K562 (cell line): Measurements from ENCODE around the gene JUN. TPM values are rescaled to one million over a fixed set of nuclear protein-coding genes. Genes with fewer than 3 reads are reported as not detected.

Source experiments
- ATAC-seq: fragments of 200-7000 bp; cut with Tn5 transposase; 3 replicates; pipeline ENCODE4 v1.9.1; 2020; ENCODE audit warnings: moderate library complexity
- BruUV-seq: library from RNA; stranded (reverse); fragments of 400-500 nt; replicated peaks from 2 replicates; lab custom pipeline; 2021; lab: Mats Ljungman, UMichigan
- CTCF ChIA-PET: fragments of 300-600 bp; formaldehyde crosslinking; extraction: SDS; loops from one replicate; lab custom pipeline; 2021; ENCODE audit warnings: low intra/inter-chr PET ratio; lab: Yijun Ruan, JAX
- POLR2A ChIA-PET: fragments of 300-600, 350-650 bp; sonication (Branson Sonifier 250); formaldehyde crosslinking; extraction: SDS; loops from one replicate; lab custom pipeline; 2021; ENCODE audit warnings: antibody characterized with exemption, inconsistent platforms; lab: Yijun Ruan, JAX
- DNase-seq, 4 experiments: peaks; one replicate each; pipeline versions ENCODE4 v3.0.0 to v3.0.0-alpha.2; 2011 to 2018; ENCODE audit warnings: low spot score in 3 of 4, mixed read lengths in 3 of 4; ENCODE audit errors: extremely low read depth in 1 of 4
- FAIRE-seq: peaks from 2 replicates; lab custom pipeline; 2011; peaks lifted over from hg19 to GRCh38; lab: Jason Lieb, UNC
- H2AFZ ChIP-seq: 2 replicates; pipeline ENCODE4 v1.6.0; 2011; ENCODE audit warnings: low read depth, low read length, control low read depth, inconsistent platforms
- H3K27ac ChIP-seq: fragments of 200-600 bp; 3 replicates; pipeline ENCODE4 v1.8.0; 2011; ENCODE audit warnings: low read depth, mild to moderate bottlenecking, control low read depth, inconsistent platforms, low read length, moderate library complexity, mixed read lengths; ENCODE audit errors: extremely low read depth
- H3K27me3 ChIP-seq, 2 experiments: fragments of 300-600 bp in 1 of 2; 2 replicates in 1 of 2; 3 replicates in 1 of 2; pipeline versions ENCODE4 v1.6.0 to v1.8.0; 2011; ENCODE audit warnings: inconsistent platforms in 2 of 2, low read length in 2 of 2, mild to moderate bottlenecking in 1 of 2, mixed read lengths in 1 of 2, moderate library complexity in 1 of 2; ENCODE audit not compliant: control insufficient read depth in 2 of 2, insufficient read depth in 2 of 2
- H3K36me3 ChIP-seq: fragments of 300-600 bp; 3 replicates; pipeline ENCODE4 v1.8.0; 2011; ENCODE audit warnings: mild to moderate bottlenecking, low read length, inconsistent platforms; ENCODE audit not compliant: control insufficient read depth, insufficient read depth
- H3K4me1 ChIP-seq, 2 experiments: fragments of 200-600 bp in 1 of 2; replicated peaks in 1 of 2; 2 replicates in 1 of 2; 3 replicates in 1 of 2; pipeline versions ENCODE4 v1.5.1 to v1.8.0; 2011; ENCODE audit warnings: inconsistent platforms in 2 of 2, low read length in 2 of 2, mild to moderate bottlenecking in 1 of 2, mixed read lengths in 1 of 2, moderate library complexity in 1 of 2; ENCODE audit not compliant: control insufficient read depth in 2 of 2, insufficient read depth in 2 of 2
- H3K4me2 ChIP-seq: 2 replicates; pipeline ENCODE4 v1.6.1; 2011; ENCODE audit warnings: low read length, control low read depth, inconsistent platforms, mixed read lengths; ENCODE audit not compliant: insufficient read depth
- H3K4me3 ChIP-seq: fragments of 200-600 bp; sonication (generic), shearing (Covaris generic); 2 replicates; pipeline ENCODE4 v1.5.1; 2016; ENCODE audit warnings: control low read depth, inconsistent platforms
- H3K79me2 ChIP-seq: fragments of 200-600 bp; 3 replicates; pipeline ENCODE4 v1.8.0; 2011; ENCODE audit warnings: low read length, inconsistent platforms; ENCODE audit not compliant: control insufficient read depth, insufficient read depth
- H3K9ac ChIP-seq, 2 experiments: 2 replicates each; pipeline versions ENCODE4 v1.6.0 to v1.6.1; 2011; ENCODE audit warnings: low read depth in 2 of 2, low read length in 2 of 2, control low read depth in 1 of 2, inconsistent platforms in 1 of 2, mild to moderate bottlenecking in 1 of 2, mixed read lengths in 1 of 2; ENCODE audit not compliant: insufficient read depth in 1 of 2
- H3K9me1 ChIP-seq: one replicate; pipeline ENCODE4 v1.6.0; 2011; ENCODE audit warnings: inconsistent platforms, mild to moderate bottlenecking, low read length, moderate library complexity; ENCODE audit not compliant: control insufficient read depth, insufficient read depth
- H3K9me3 ChIP-seq: replicated peaks from 2 replicates; pipeline ENCODE4 v1.5.1; 2011; ENCODE audit warnings: low read depth, low read length, inconsistent platforms; ENCODE audit not compliant: control insufficient read depth, insufficient read depth
- H4K20me1 ChIP-seq: replicated peaks from 2 replicates; pipeline ENCODE4 v1.6.1; 2011; ENCODE audit warnings: low read length, inconsistent platforms, mixed read lengths; ENCODE audit not compliant: control insufficient read depth, insufficient read depth
- CREBBP ChIP-seq: IDR thresholded peaks from one replicate; pipeline ENCODE4 v1.6.1; 2012; ENCODE audit warnings: low read depth, mild to moderate bottlenecking, control low read depth, inconsistent platforms, low read length
- GABPB2 ChIP-seq: fragments of 250-450 bp; sonication (Bioruptor Pico); conservative IDR thresholded peaks from 2 replicates; pipeline ENCODE4 v1.5.1; 2021; ENCODE audit warnings: mild to moderate bottlenecking
- JUN ChIP-seq, 2 experiments: sonication (generic) in 1 of 2; formaldehyde crosslinking in 1 of 2; IDR thresholded peaks; 2 replicates each; pipeline versions ENCODE4 v1.6.1 to v1.8.0; 2012 to 2022; ENCODE audit warnings: borderline replicate concordance in 2 of 2, mild to moderate bottlenecking in 2 of 2, improper control_type of control experiment in 1 of 2, low read depth in 1 of 2, low read length in 1 of 2, missing genetic modification reagents in 1 of 2
- KLF16 ChIP-seq: IDR thresholded peaks from 2 replicates; pipeline ENCODE4 v1.6.1; 2016; ENCODE audit warnings: antibody characterized with exemption
- PHF20 ChIP-seq: fragments of 450-650 bp; IDR thresholded peaks from 2 replicates; pipeline ENCODE4 v1.6.1; 2018; ENCODE audit not compliant: partially characterized antibody
- RB1 ChIP-seq: fragments of 450-650 bp; IDR thresholded peaks from 2 replicates; pipeline ENCODE4 v1.6.1; 2017; ENCODE audit warnings: low read depth, mild to moderate bottlenecking
- TFAM ChIP-seq: fragments of 250-450 bp; sonication (Bioruptor Pico); conservative IDR thresholded peaks from 2 replicates; pipeline ENCODE4 v1.5.0; 2021; ENCODE audit warnings: mild to moderate bottlenecking, moderate library complexity
- ZNF23 ChIP-seq: fragments of 250-450 bp; sonication (Bioruptor Pico); IDR thresholded peaks from 2 replicates; pipeline ENCODE4 v1.4.0; 2020; ENCODE audit warnings: mild to moderate bottlenecking
- WGBS: fragments of 100-300 bp; shearing (Covaris generic); methylation state at CpG from one replicate; pipeline ENCODE4 v1.1.6; 2016; ENCODE audit warnings: low coverage, mixed read lengths; ENCODE audit not compliant: insufficient coverage; ENCODE audit errors: missing lambda C conversion rate; 5-methylcytosine and 5-hydroxymethylcytosine counted together
- in situ Hi-C: fragments of 300-500 bp; cut with MboI; formaldehyde crosslinking; loops from 4 replicates; pipeline ENCODE4 v1.15.0; 2018; ENCODE audit warnings: inconsistent platforms, mixed read lengths
- intact Hi-C: fragments of 100-400 bp; cut with micrococcal nuclease; formaldehyde crosslinking; loops from 2 replicates; pipeline ENCODE4 v1.14.2; 2022
- polyA plus RNA-seq, 8 experiments: library from polyadenylated mRNA; depleted of rRNA in 4 of 8; stranded (reverse) in 5 of 8; unstranded in 3 of 8; fragments of >200 nt; fragmentation: Nextera tagmentation in 2 of 8; fragmentation: Illumina TruSeq in 1 of 8; extraction: Ambion mirVana in 2 of 8; extraction: Trizol in 1 of 8; gene quantifications; 2 replicates each; pipeline versions ENCODE4 v1.2.1 to v1.2.3, GENCODE V29; 2011 to 2014; ENCODE audit warnings: inconsistent platforms in 1 of 8, missing spikeins in 1 of 8
- total RNA-seq, 7 experiments: library from RNA; depleted of rRNA in 6 of 7; stranded (reverse); fragments of >200 nt in 6 of 7; fragmentation: Illumina TruSeq in 2 of 7; extraction: Trizol in 2 of 7; gene quantifications; 2 replicates each; pipeline versions ENCODE4 v1.2.1 to v1.2.3, GENCODE V29; 2011 to 2021; ENCODE audit warnings: low replicate concordance in 1 of 7
- TF ChIP-seq, protein P1 (sequence below): fragments of 250-450 bp; sonication (Bioruptor Pico); IDR thresholded peaks from 2 replicates; pipeline ENCODE4 v1.4.0; 2020
- TF ChIP-seq, protein P2 (sequence below): fragments of 450-650 bp; IDR thresholded peaks from 2 replicates; pipeline ENCODE4 v1.6.1; 2016; ENCODE audit warnings: missing biosample characterization, missing genetic modification characterization

JUN gene
- total and polyA plus RNA-seq, 9 of the 15 experiments (the other 6 are each of a cell fraction or from before 2014, with no cell fraction given) = 0.32 to 23.4 (median 4.0) TPM

DNA sequence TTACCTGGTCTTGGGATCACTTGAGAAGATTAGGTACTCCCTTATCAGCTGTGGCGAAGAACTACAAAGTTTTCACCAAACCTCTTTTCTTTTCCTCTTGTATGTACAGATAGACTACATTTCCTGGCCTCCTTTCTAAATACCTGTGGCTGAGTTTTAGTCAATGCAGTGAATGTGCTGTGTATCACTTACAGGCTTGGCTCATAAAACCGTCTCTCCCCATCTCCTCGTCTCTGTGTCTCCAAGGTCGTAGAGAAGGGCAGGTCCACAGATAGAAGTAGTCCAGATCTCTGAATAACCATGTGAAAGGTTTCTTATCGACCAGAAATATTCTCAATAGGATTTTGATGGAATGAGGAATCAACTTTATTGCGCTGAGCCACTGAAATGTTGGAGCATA is 9.0 kb upstream of the JUN start:
- Histone ChIP-seq H4K20me1 (no peaks in the 10 kb centered on the region), H3K4me3 (no peak overlapping the region), H3K36me3 (no peaks in the 10 kb centered on the region), H3K27me3 (no peaks in the 10 kb centered on the region), H2AFZ (no peak overlapping the region), H3K79me2 (no peaks in the 10 kb centered on the region), H3K4me1 (no peaks in the 10 kb centered on the region), H3K27ac (no peak overlapping the region), H3K4me2 (no peak overlapping the region), H3K9ac (no peak overlapping the region), H3K9me3 (no peaks in the 10 kb centered on the region), H3K9me1 (no peaks in the 10 kb centered on the region)
- FAIRE-seq (no peak), DNase-seq (no peak), ATAC-seq (no peak)
- in situ Hi-C loops = no loop called here
- no TSS peak for BruUV-seq
- ChIA-PET POLR2A (no interaction called here), CTCF (no interaction called here)
- intact Hi-C loops = no loop called here
- TF ChIP-seq PHF20 = no peak
- no peak for TF ChIP-seq GABPB2 (CRISPR knock-in tag)
- TF ChIP-seq, protein P1, sequence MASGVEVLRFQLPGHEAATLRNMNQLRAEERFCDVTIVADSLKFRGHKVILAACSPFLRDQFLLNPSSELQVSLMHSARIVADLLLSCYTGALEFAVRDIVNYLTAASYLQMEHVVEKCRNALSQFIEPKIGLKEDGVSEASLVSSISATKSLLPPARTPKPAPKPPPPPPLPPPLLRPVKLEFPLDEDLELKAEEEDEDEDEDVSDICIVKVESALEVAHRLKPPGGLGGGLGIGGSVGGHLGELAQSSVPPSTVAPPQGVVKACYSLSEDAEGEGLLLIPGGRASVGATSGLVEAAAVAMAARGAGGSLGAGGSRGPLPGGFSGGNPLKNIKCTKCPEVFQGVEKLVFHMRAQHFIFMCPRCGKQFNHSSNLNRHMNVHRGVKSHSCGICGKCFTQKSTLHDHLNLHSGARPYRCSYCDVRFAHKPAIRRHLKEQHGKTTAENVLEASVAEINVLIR (CRISPR knock-in tag) = no peak
- no peak for TF ChIP-seq CREBBP
- TF ChIP-seq RB1 = no peak
- no peak for TF ChIP-seq TFAM
- no peak for TF ChIP-seq KLF16
- no peak for TF ChIP-seq JUN (IDR thresholded peaks at IDR 0.05; ENCODE audit: borderline replicate concordance, low read depth, low read length)
- no peak for TF ChIP-seq JUN (CRISPR knock-in tag; IDR thresholded peaks at IDR 0.05; ENCODE audit: borderline replicate concordance)
- no peak for TF ChIP-seq ZNF23 (CRISPR knock-in tag)
- TF ChIP-seq, protein P2, sequence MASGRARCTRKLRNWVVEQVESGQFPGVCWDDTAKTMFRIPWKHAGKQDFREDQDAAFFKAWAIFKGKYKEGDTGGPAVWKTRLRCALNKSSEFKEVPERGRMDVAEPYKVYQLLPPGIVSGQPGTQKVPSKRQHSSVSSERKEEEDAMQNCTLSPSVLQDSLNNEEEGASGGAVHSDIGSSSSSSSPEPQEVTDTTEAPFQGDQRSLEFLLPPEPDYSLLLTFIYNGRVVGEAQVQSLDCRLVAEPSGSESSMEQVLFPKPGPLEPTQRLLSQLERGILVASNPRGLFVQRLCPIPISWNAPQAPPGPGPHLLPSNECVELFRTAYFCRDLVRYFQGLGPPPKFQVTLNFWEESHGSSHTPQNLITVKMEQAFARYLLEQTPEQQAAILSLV (tag) = no peak
- WGBS = 11% methylated on average over 6 of the region's 6 CpGs
